HL-60 (cell line): ENCODE data around the gene HOXC12.

Experiments
- DNase-seq, 2 experiments: peaks; one replicate each; pipeline ENCODE4 v3.0.0-alpha.2; 2010 to 2020; ENCODE audit warnings: low read depth in 1 of 2, low spot score in 1 of 2
- H3K27ac ChIP-seq: fragments of 250-450 bp; sonication (Bioruptor Pico); replicated peaks from 2 replicates; pipeline ENCODE4 v1.5.1; 2020; ENCODE audit warnings: mild to moderate bottlenecking, moderate library complexity
- H3K27me3 ChIP-seq: fragments of 250-450 bp; sonication (Bioruptor Pico); 2 replicates; pipeline ENCODE4 v1.5.1; 2021; ENCODE audit warnings: mild to moderate bottlenecking, moderate library complexity; ENCODE audit not compliant: insufficient read depth, poor library complexity, severe bottlenecking
- H3K4me3 ChIP-seq: replicated peaks from 2 replicates; pipeline ENCODE4 v1.5.1; 2011; ENCODE audit warnings: mild to moderate bottlenecking, control low read depth, low read length; ENCODE audit not compliant: insufficient read depth
- CTCF ChIP-seq: IDR thresholded peaks from one replicate; pipeline ENCODE4 v1.5.1; 2011; ENCODE audit warnings: low read length, control low read depth, inconsistent platforms; ENCODE audit not compliant: insufficient read depth
- GABPA ChIP-seq: IDR thresholded peaks from 2 replicates; pipeline ENCODE4 v1.6.1; 2012; ENCODE audit warnings: low read depth
- POLR2AphosphoS5 ChIP-seq: IDR thresholded peaks from 2 replicates; pipeline ENCODE4 v1.6.1; 2012; ENCODE audit warnings: low read depth
- REST ChIP-seq: IDR thresholded peaks from 2 replicates; pipeline ENCODE4 v1.6.1; 2012; ENCODE audit warnings: low read depth; ENCODE audit not compliant: insufficient replicate concordance
- SPI1 ChIP-seq: IDR thresholded peaks from 2 replicates; pipeline ENCODE4 v1.6.1; 2012; ENCODE audit warnings: low read depth, mild to moderate bottlenecking, borderline replicate concordance

The HOXC12 gene

GRCh38 chr12:53992377-53992889 lies 37.7 kb downstream of the HOXC12 start:
- Histone ChIP-seq H3K27me3 (peaks cover 89% of the 10 kb centered on the region), H3K27ac (no peak overlapping the region), H3K4me3 (no peak overlapping the region)
- no peak for DNase-seq
- TF ChIP-seq SPI1 (no peak), GABPA (no peak), POLR2AphosphoS5 (no peak), CTCF (no peak), REST (no peak)

GRCh38 chr12:53993162-53994008 lies 38.7 kb downstream of the HOXC12 start:
- Histone ChIP-seq H3K27ac (no peak overlapping the region), H3K27me3 (peaks cover 92% of the 10 kb centered on the region), H3K4me3 (no peak overlapping the region)
- DNase-seq: no peak
- TF ChIP-seq GABPA (no peak), REST (no peak), POLR2AphosphoS5 (no peak), SPI1 (no peak), CTCF (no peak)

- no peak for DNase-seq
- H3K27ac ChIP-seq: no peak overlapping the region
- peaks cover 97% of the 10 kb centered on the region for H3K27me3 ChIP-seq
- TF ChIP-seq POLR2AphosphoS5 (no peak), GABPA (no peak), REST (no peak), CTCF (no peak), SPI1 (no peak)
- H3K4me3 ChIP-seq: no peak overlapping the region
Observed at GRCh38 chr12:53994009-53994263, 39.2 kb downstream of the HOXC12 start.
